Mononuclear cell (primary cell): ENCODE results near the gene SERPINE3. TPM values are rescaled to one million over a fixed set of nuclear protein-coding genes. Genes with fewer than 3 reads are reported as not detected.

Experiments used
- H3K27me3 ChIP-seq: 2 replicates; pipeline ENCODE4 v1.6.0; 2011; ENCODE audit warnings: low read length, control low read depth; ENCODE audit not compliant: insufficient read depth
- H3K4me1 ChIP-seq: 2 replicates; pipeline ENCODE4 v1.5.1; 2011; ENCODE audit warnings: mild to moderate bottlenecking, low read length, control low read depth; ENCODE audit not compliant: insufficient read depth
- H3K4me3 ChIP-seq: 2 replicates; pipeline ENCODE4 v1.5.1; 2011; ENCODE audit warnings: mild to moderate bottlenecking, low read length, moderate library complexity
- H3K9me3 ChIP-seq: 2 replicates; pipeline ENCODE4 v1.5.1; 2011; ENCODE audit warnings: low read depth, mild to moderate bottlenecking, control low read depth, low read length
- total RNA-seq: library from RNA; depleted of rRNA; stranded (reverse); fragments of >200 nt; gene quantifications from one replicate; pipeline ENCODE4 v1.2.3, GENCODE V29; 2012

The SERPINE3 gene
- total RNA-seq, 1 donor = 0.10 TPM

- Histone ChIP-seq H3K9me3 (no peaks in the 10 kb centered on the region), H3K4me3 (no peak overlapping the region), H3K4me1 (no peaks in the 10 kb centered on the region), H3K27me3 (no peaks in the 10 kb centered on the region)
These were observed 651 bp downstream of the SERPINE3 start for GRCh38 chr13:51339952-51340732.

- no peaks in the 10 kb centered on the region for H3K9me3 ChIP-seq
- H3K27me3 ChIP-seq = no peaks in the 10 kb centered on the region
- no peaks in the 10 kb centered on the region for H3K4me1 ChIP-seq
- H3K4me3 ChIP-seq = no peak overlapping the region
These were observed 1.7 kb downstream of the SERPINE3 start for GRCh38 chr13:51341232-51341631.

- no peaks in the 10 kb centered on the region for H3K27me3 ChIP-seq
- no peaks in the 10 kb centered on the region for H3K4me1 ChIP-seq
- H3K9me3 ChIP-seq = no peaks in the 10 kb centered on the region
- H3K4me3 ChIP-seq = no peak overlapping the region
These were observed 2.3 kb downstream of the SERPINE3 start for GRCh38 chr13:51341791-51342190.

GRCh38 chr13:51342706-51343105 lies 3.2 kb downstream of the SERPINE3 start:
- Histone ChIP-seq H3K9me3 (no peaks in the 10 kb centered on the region), H3K27me3 (no peaks in the 10 kb centered on the region), H3K4me3 (no peak overlapping the region)

GRCh38 chr13:51343475-51343874 lies 4.0 kb downstream of the SERPINE3 start:
- Histone ChIP-seq H3K27me3 (no peaks in the 10 kb centered on the region), H3K4me1 (no peaks in the 10 kb centered on the region), H3K4me3 (no peak overlapping the region), H3K9me3 (no peaks in the 10 kb centered on the region)

More at GRCh38 chr13:51342706-51343105, 3.2 kb downstream of the SERPINE3 start:
- H3K4me1 ChIP-seq = no peaks in the 10 kb centered on the region

- Histone ChIP-seq H3K4me3 (no peak overlapping the region), H3K27me3 (no peaks in the 10 kb centered on the region), H3K9me3 (no peaks in the 10 kb centered on the region), H3K4me1 (no peaks in the 10 kb centered on the region)
These were observed 6.9 kb downstream of the SERPINE3 start for GRCh38 chr13:51346397-51346796.

- no peaks in the 10 kb centered on the region for H3K4me1 ChIP-seq
- H3K27me3 ChIP-seq = no peaks in the 10 kb centered on the region
- no peaks in the 10 kb centered on the region for H3K9me3 ChIP-seq
- no peak overlapping the region for H3K4me3 ChIP-seq
These were observed 7.6 kb downstream of the SERPINE3 start for GRCh38 chr13:51347099-51347498.

GRCh38 chr13:51348069-51348967 lies 8.8 kb downstream of the SERPINE3 start:
- Histone ChIP-seq H3K4me1 (no peaks in the 10 kb centered on the region), H3K9me3 (no peaks in the 10 kb centered on the region), H3K4me3 (no peak overlapping the region), H3K27me3 (no peaks in the 10 kb centered on the region)

GRCh38 chr13:51349016-51349415 lies 9.5 kb downstream of the SERPINE3 start:
- Histone ChIP-seq H3K4me1 (no peaks in the 10 kb centered on the region), H3K4me3 (no peak overlapping the region), H3K27me3 (no peaks in the 10 kb centered on the region), H3K9me3 (no peaks in the 10 kb centered on the region)

GRCh38 chr13:51355217-51355616 lies 15.7 kb downstream of the SERPINE3 start:
- H3K27me3 ChIP-seq = no peaks in the 10 kb centered on the region
- no peaks in the 10 kb centered on the region for H3K4me1 ChIP-seq
- H3K4me3 ChIP-seq = no peak overlapping the region
- no peaks in the 10 kb centered on the region for H3K9me3 ChIP-seq

GRCh38 chr13:51357928-51358595 lies 18.6 kb downstream of the SERPINE3 start:
- H3K27me3 ChIP-seq = no peaks in the 10 kb centered on the region
- H3K4me1 ChIP-seq = no peaks in the 10 kb centered on the region
- H3K4me3 ChIP-seq = no peak overlapping the region
- H3K9me3 ChIP-seq = no peaks in the 10 kb centered on the region

GRCh38 chr13:51359352-51359751 lies 19.9 kb downstream of the SERPINE3 start:
- Histone ChIP-seq H3K27me3 (no peaks in the 10 kb centered on the region), H3K9me3 (no peaks in the 10 kb centered on the region)

GRCh38 chr13:51360489-51360888 lies 21.0 kb downstream of the SERPINE3 start:
- H3K9me3 ChIP-seq = no peaks in the 10 kb centered on the region
- H3K4me1 ChIP-seq = no peaks in the 10 kb centered on the region
- H3K27me3 ChIP-seq = no peaks in the 10 kb centered on the region
- H3K4me3 ChIP-seq = no peak overlapping the region

More at GRCh38 chr13:51359352-51359751, 19.9 kb downstream of the SERPINE3 start:
- Histone ChIP-seq H3K4me3 (no peak overlapping the region), H3K4me1 (no peaks in the 10 kb centered on the region)

GRCh38 chr13:51361106-51361505 lies 21.6 kb downstream of the SERPINE3 start:
- no peaks in the 10 kb centered on the region for H3K27me3 ChIP-seq
- H3K4me3 ChIP-seq = no peak overlapping the region
- H3K9me3 ChIP-seq = no peaks in the 10 kb centered on the region
- H3K4me1 ChIP-seq = no peaks in the 10 kb centered on the region

GRCh38 chr13:51363625-51364024 lies 24.1 kb downstream of the SERPINE3 start:
- no peaks in the 10 kb centered on the region for H3K4me1 ChIP-seq
- no peak overlapping the region for H3K4me3 ChIP-seq
- H3K27me3 ChIP-seq = no peaks in the 10 kb centered on the region
- H3K9me3 ChIP-seq = no peaks in the 10 kb centered on the region
